Stromal cell of bone marrow (primary cell): ENCODE data around the gene KAT2B.
"Not testable (repeated sequence)": the region's sequence is repeated elsewhere in the genome, so short reads cannot be mapped to it uniquely, and the experiment has no call there.

Experiments
- DNase-seq: peaks from one replicate; pipeline ENCODE4 v3.0.0-alpha.2; 2012; ENCODE audit warnings: low read depth

Gene KAT2B

DNA sequence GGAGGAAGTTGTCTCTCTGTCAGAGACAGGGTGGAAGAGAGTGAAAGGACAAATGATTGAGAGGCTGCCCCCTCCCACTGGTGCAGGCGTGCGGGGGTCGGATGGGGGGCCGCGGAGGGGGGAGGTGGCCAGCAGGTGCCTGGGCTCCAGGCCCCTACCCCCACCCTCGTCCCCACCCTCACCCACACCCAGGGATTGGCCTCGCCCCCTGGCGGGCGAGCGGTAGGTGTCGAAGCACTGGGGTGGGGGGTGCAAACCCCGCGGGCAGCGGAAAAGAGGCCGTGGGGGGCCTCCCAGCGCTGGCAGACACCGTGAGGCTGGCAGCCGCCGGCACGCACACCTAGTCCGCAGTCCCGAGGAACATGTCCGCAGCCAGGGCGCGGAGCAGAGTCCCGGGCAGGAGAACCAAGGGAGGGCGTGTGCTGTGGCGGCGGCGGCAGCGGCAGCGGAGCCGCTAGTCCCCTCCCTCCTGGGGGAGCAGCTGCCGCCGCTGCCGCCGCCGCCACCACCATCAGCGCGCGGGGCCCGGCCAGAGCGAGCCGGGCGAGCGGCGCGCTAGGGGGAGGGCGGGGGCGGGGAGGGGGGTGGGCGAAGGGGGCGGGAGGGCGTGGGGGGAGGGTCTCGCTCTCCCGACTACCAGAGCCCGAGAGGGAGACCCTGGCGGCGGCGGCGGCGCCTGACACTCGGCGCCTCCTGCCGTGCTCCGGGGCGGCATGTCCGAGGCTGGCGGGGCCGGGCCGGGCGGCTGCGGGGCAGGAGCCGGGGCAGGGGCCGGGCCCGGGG is at the start of gene KAT2B:
Gene KAT2B, plus strand, starts transcription at position 682 of the 783 bp plus-strand sequence. Its CDS starts 32 bp downstream, at position 714.
- no peak for DNase-seq

- DNase-seq: no peak
These were observed 45.5 kb upstream of the KAT2B start for GRCh38 chr3:19994796-19995195.

- no peak for DNase-seq
These were observed 42.7 kb upstream of the KAT2B start for GRCh38 chr3:19997502-19997901.

GRCh38 chr3:20001932-20002331 is 38.3 kb upstream of the KAT2B start:
- DNase-seq: no peak

GRCh38 chr3:20007960-20008359 is 32.3 kb upstream of the KAT2B start:
- DNase-seq: no peak

GRCh38 chr3:20008646-20009045 is 31.6 kb upstream of the KAT2B start:
- no peak for DNase-seq

DNA sequence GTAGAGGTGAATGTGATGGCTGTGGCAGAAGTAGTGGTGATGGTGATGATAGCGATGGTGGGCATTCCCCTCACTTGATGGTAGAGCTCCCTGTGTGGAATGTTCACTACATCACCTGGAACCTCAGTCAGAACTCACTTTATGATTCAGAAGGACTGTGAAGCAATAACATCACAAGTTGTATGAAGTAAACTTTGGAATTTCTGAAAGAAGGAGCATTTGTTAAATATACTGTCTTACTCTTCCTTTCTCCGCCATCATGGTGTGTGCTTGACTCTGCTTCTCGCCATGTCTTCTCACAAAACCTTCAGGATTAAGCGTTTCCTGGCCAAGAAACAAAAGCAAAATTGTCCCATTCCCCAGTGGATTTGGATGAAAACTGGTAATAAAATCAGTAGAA is 28.1 kb upstream of the KAT2B start, which contains the start of gene PP2D1:
Gene PP2D1, minus strand, starts transcription at position 101 of the 400 bp plus-strand sequence. CDS start 192 bp downstream, outside the sequence.
- DNase-seq: no peak

DNA sequence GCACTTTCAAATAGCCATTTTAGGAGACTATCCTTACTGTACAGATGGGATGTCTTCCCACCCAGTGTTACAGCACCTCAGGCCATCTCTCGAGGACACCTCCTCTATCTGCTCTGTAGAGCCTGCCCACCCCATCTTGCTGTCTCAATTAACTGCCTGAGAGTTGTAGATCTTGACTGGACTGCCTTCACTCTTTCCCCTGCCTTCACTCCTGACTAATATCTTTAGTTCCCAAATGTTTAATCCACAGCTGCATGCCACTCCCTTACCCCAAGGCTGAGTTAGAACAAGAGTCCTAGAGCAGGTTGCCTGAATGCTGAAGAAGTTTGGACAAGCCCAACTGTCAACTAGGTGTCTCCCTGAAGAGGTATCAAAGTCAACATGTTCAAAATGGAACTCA is 26.9 kb upstream of the KAT2B start:
- no peak for DNase-seq

DNA sequence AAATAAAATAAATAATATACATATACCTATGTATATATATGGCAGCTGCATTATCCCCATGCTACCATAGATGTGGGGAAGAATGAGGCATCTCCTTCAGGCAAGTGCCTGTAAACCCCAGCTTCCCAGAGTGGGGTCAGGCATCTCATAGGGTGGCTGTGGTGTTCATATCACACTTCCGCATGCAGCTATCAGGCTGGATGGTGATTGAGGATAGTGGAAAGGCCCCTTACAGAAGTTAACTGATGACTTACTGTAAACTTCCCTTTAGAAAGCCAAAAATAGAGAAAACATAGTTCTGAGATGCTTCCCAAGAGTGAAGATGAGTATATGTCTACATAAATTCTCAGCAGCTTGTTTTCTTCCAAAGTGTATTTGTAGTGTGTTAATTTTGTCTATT is 24.7 kb upstream of the KAT2B start:
- no peak for DNase-seq

DNA sequence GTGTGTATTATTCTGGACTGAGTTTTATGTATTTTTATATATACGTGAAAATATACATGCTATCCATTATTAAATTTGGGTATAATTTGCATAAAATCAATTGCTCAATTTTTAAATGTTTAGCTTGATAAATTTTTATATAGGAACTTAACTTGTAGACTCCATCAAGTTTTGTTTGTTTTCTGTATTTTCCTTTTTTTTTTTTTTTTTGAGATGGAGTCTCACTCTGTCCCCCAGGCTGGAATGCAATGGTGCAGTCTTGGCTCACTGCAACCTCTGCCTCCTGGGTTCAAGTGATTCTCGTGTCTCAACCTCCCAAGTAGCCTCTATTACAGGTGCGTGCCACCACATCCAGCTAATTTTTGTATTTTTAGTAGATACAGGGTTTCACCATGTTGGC is 24.2 kb upstream of the KAT2B start:
- not testable (repeated sequence) for DNase-seq

GRCh38 chr3:20022954-20023622 is 17.2 kb upstream of the KAT2B start:
- DNase-seq: no peak

DNA sequence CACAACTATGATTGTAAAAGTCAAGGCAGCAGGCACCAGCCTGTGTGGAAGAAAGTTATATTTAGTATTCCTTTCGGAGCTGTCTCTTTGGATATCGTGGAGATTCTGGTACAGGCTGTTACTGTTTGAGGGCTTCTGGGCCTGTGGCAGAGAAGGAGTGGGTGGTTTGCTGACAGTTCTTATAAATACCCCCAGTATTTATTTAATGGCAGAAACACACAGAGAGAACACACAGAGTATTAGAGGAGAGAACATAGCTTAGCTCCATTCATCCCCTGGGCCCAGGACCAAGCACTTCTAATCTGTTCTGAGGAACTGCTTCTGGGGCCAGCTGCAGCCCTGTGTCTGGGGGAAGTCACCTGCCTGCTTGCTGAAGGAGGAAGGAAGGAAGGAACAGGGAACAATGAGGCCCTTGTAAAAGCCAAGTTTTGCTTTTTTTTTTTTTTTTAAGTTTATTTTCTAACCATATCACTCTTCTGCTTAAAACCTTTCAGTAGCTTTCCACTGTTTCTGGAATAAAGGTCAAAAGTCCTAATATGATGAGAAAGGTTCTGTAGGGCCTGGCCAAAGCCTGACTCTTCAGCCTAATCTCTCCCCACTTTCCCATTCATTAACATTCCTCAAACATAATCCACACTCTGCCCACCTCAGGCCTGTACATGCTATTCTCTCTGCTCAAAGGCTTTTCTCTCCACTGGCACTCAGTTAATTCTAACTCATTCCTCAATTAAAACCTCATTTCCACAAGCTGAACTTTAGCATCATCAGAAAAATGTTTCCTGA is 16.4 kb upstream of the KAT2B start:
- DNase-seq: no peak

GRCh38 chr3:20027136-20027535 is 13.1 kb upstream of the KAT2B start:
- no peak for DNase-seq

- DNase-seq: no peak
These were observed 11.3 kb upstream of the KAT2B start for GRCh38 chr3:20028905-20029331.

GRCh38 chr3:20031939-20032338 is 8.3 kb upstream of the KAT2B start:
- not testable (repeated sequence) for DNase-seq

DNA sequence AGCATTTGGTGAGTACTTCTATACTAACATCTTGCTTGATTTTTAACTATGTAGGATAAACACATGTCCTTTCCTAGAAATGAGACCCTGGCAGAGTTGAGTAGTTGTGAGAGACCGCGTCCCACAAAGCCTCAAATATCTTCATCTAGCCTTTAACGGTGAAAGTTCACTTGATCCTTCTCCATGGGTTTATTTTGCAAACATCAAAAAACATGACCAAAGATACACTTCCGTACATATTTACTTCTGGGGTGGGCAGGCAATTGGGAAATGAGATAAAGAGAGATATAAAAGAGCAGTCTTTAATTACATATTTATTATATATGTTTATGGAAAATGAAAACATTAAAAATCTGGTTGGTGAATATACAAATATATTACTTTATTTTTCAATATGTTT is 5.2 kb upstream of the KAT2B start:
- DNase-seq: no peak

DNA sequence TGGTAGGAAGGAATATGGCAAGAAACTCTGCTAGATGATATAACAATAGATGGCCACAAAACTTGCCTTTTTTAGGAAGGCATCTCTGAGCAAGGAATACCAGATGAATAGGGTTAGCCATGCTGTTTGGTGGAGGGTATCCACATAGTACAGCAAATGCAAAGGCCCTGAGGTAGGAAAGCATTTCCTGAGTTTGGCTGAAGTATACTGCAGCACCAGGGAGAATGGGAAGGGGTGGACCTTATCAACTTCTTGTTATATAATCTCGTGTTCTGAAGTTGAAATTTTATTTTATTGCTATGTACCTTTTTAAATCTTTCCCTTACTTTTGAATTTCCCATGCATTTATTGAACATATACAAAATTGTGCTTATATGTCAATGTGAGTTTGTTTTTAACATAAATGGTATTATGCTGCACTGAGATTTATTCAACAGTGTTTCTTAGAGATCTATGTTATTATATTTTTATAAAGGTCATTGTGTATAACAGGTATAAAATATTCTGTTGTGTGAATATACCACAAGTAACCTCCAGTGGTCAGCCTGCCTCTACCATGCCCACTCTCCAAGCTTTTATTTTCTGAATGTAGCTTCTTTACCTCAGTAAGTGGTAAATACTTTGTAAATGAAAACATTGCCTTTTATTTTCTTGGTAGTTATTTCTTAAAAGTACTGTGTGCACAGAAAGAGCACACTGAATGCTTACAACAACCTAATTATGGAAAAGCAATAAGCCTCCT is 2.8 kb upstream of the KAT2B start:
- DNase-seq: no peak

- no peak for DNase-seq
These were observed 1.4 kb upstream of the KAT2B start for GRCh38 chr3:20038699-20039465.

DNA sequence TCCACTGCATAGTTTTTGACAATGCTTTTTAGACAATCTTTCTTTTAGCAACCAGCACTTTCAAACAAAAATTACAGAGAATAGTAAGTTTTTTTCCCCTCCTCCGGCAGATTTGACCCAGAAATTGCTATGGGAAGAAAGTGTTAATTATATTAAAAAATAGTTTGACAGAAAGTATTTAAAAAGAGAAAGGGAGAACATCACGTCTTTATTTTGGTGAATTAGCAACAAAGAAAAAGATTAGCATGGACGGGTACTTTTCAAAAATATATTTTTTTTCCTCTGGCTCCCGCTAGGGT is 831 bp upstream of the KAT2B start:
- no peak for DNase-seq

DNA sequence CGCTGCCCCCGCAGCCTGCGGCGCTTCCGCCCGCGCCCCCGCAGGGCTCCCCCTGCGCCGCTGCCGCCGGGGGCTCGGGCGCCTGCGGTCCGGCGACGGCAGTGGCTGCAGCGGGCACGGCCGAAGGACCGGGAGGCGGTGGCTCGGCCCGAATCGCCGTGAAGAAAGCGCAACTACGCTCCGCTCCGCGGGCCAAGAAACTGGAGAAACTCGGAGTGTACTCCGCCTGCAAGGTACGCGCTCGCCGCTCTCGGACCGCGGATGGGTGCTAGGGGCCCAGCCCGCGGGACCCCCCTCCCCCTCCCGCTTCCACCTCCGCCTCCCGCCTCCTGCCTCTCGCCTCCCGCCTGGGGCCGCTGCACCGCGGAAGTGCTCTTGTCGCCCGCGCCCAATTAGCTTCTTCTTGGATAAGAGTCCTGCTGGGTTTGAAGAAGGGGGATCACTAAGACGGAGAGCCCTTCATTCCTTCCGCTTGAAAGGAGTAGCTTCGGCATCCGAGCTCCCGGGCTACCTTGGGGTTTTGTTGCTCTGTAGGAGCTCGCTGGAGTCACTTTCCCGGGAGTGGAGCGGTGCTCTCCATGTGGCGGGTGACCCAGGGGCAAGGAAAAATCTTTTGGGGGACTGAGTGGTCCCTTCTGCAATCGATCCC is 426 bp downstream of the KAT2B start:
- DNase-seq: peak; percentile 38
